NB4 (cell line): ENCODE results near the gene FXYD7.

Source experiments
- MAX ChIP-seq: IDR thresholded peaks from 2 replicates; pipeline ENCODE4 v1.6.1; 2011; ENCODE audit warnings: low read depth, low read length
- TF ChIP-seq, protein P1 (sequence below): IDR thresholded peaks from one replicate; pipeline ENCODE4 v1.5.1; 2012; ENCODE audit warnings: low read depth, low read length

DNA sequence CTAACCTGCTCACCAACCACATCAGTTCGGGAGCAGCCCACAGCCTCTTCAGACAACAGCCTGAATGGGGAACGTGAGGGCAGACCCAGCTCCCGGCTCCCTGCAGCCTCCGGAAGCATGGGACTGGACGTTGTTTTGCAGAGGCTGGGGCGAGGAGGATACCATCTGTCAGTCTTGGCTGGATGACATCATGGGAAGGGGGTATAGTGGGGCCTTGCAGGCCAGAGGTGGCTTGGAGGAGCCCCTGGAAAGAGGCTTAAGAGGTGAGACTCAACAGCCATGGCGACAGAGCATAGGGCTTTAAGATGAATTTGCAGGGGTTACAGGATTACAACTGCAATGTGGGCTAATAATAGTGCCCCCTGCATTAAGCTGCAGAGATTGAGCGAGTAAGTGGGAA, 25.9 kb upstream of the FXYD7 start:
- TF ChIP-seq, protein P1, sequence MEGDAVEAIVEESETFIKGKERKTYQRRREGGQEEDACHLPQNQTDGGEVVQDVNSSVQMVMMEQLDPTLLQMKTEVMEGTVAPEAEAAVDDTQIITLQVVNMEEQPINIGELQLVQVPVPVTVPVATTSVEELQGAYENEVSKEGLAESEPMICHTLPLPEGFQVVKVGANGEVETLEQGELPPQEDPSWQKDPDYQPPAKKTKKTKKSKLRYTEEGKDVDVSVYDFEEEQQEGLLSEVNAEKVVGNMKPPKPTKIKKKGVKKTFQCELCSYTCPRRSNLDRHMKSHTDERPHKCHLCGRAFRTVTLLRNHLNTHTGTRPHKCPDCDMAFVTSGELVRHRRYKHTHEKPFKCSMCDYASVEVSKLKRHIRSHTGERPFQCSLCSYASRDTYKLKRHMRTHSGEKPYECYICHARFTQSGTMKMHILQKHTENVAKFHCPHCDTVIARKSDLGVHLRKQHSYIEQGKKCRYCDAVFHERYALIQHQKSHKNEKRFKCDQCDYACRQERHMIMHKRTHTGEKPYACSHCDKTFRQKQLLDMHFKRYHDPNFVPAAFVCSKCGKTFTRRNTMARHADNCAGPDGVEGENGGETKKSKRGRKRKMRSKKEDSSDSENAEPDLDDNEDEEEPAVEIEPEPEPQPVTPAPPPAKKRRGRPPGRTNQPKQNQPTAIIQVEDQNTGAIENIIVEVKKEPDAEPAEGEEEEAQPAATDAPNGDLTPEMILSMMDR, result no peak
- TF ChIP-seq MAX, result no peak
